Breast epithelium (tissue), 4 donors: ENCODE data around the gene NAP1L5. TPM values are rescaled to one million over a fixed set of nuclear protein-coding genes. Genes with fewer than 3 reads are reported as not detected.

ENCODE experiments used
- DNase-seq, 2 donors: peaks; one replicate each; pipeline ENCODE4 v3.0.0-alpha.2; 2019; ENCODE audit warnings: low spot score in 2 of 2
- H3K27ac ChIP-seq, 2 donors: fragments of 200-600 bp; sonication (generic) in 1 of 2; one replicate each; pipeline ENCODE4 v1.5.1; 2016 to 2019; ENCODE audit warnings: mild to moderate bottlenecking in 1 of 2
- H3K27me3 ChIP-seq, 2 donors: fragments of 200-600 bp; sonication (generic) in 1 of 2; one replicate each; pipeline versions ENCODE4 v1.5.1 to v1.6.0; 2017 to 2019; ENCODE audit warnings: control low read depth in 1 of 2, mild to moderate bottlenecking in 1 of 2
- H3K36me3 ChIP-seq: fragments of 200-600 bp; one replicate; pipeline ENCODE4 v1.5.1; 2019
- H3K4me1 ChIP-seq, 2 donors: fragments of 200-600 bp; sonication (generic); one replicate each; pipeline ENCODE4 v1.5.1; 2016 to 2019; ENCODE audit warnings: control low read depth in 1 of 2
- H3K4me3 ChIP-seq, 3 donors: fragments of 200-600 bp; sonication (generic); 1 replicate in 2 of 3; 2 replicates in 1 of 3; pipeline ENCODE4 v1.5.1; 2016 to 2019; ENCODE audit warnings: mild to moderate bottlenecking in 3 of 3, moderate library complexity in 2 of 3
- H3K9me3 ChIP-seq, 2 donors: fragments of 200-600 bp; sonication (generic) in 1 of 2; one replicate each; pipeline ENCODE4 v1.5.1; 2016 to 2019; ENCODE audit warnings: control low read depth in 1 of 2
- CTCF ChIP-seq, 3 donors: fragments of 450-650 bp; IDR thresholded peaks; one replicate each; pipeline ENCODE4 v1.5.1; 2016 to 2017; ENCODE audit warnings: antibody characterized with exemption in 3 of 3, mild to moderate bottlenecking in 3 of 3, moderate library complexity in 3 of 3
- POLR2A ChIP-seq: fragments of 450-650 bp; IDR thresholded peaks from one replicate; pipeline ENCODE4 v1.6.1; 2016; ENCODE audit warnings: antibody characterized with exemption, mild to moderate bottlenecking, moderate library complexity
- POLR2AphosphoS5 ChIP-seq, 3 donors: sonication (generic); formaldehyde crosslinking; IDR thresholded peaks; one replicate each; pipeline ENCODE4 v1.6.1; 2017; ENCODE audit warnings: antibody characterized with exemption in 3 of 3
- intact Hi-C: fragments of 100-400 bp; cut with DNase I; formaldehyde crosslinking; loops from one replicate; pipeline ENCODE4 v1.15.1; 2023; ENCODE audit warnings: low total_unique reads
- total RNA-seq, 3 donors: library from RNA; depleted of rRNA; stranded (reverse); fragments of >200 nt; gene quantifications; one replicate each; pipeline ENCODE4 v1.1.0, GENCODE V29; 2016

The NAP1L5 gene
- total RNA-seq, 3 donors from 2014 or later, result 5.9 to 10.5 (median 7.0) TPM

GRCh38 chr4:88730811-88731210 is 33.2 kb upstream of the NAP1L5 start:
- H3K4me1 ChIP-seq, result no peaks in the 10 kb centered on the region
- intact Hi-C loops, result no loop called here
- no peak for DNase-seq
- H3K9me3 ChIP-seq, result no peaks in the 10 kb centered on the region
- no peaks in the 10 kb centered on the region for H3K27me3 ChIP-seq
- TF ChIP-seq CTCF (IDR thresholded peaks at IDR 0.05) (no peak), POLR2AphosphoS5 (IDR thresholded peaks at IDR 0.05) (no peak), POLR2A (no peak)
- no peak overlapping the region for H3K27ac ChIP-seq
- H3K36me3 ChIP-seq, result peaks cover 16% of the 10 kb centered on the region
- no peak overlapping the region for H3K4me3 ChIP-seq

GRCh38 chr4:88729146-88729760 is 31.6 kb upstream of the NAP1L5 start:
- H3K9me3 ChIP-seq, result no peaks in the 10 kb centered on the region
- TF ChIP-seq POLR2A (no peak), POLR2AphosphoS5 (IDR thresholded peaks at IDR 0.05) (no peak), CTCF (IDR thresholded peaks at IDR 0.05) (no peak)
- intact Hi-C loops, result loop anchor here (10.0 kb wide), 1 partner anchor 276 kb away; no protein-coding TSS in a partner anchor
- peaks cover 16% of the 10 kb centered on the region for H3K36me3 ChIP-seq
- H3K4me1 ChIP-seq, result no peaks in the 10 kb centered on the region
- H3K27me3 ChIP-seq, result no peaks in the 10 kb centered on the region
- H3K4me3 ChIP-seq, result no peak overlapping the region
- no peak overlapping the region for H3K27ac ChIP-seq
- no peak for DNase-seq

- intact Hi-C loops, result loop anchor here (10.0 kb wide), 1 partner anchor 277 kb away; no protein-coding TSS in a partner anchor
- Histone ChIP-seq H3K9me3 (no peaks in the 10 kb centered on the region), H3K27ac (no peak overlapping the region), H3K4me3 (no peak overlapping the region), H3K4me1 (no peaks in the 10 kb centered on the region), H3K27me3 (no peaks in the 10 kb centered on the region), H3K36me3 (peaks cover 16% of the 10 kb centered on the region)
- TF ChIP-seq POLR2AphosphoS5 (IDR thresholded peaks at IDR 0.05) (no peak), POLR2A (no peak), CTCF (IDR thresholded peaks at IDR 0.05) (no peak)
- no peak for DNase-seq
Observed at GRCh38 chr4:88728146-88728545, 30.5 kb upstream of the NAP1L5 start.

GRCh38 chr4:88725986-88726385 is 28.4 kb upstream of the NAP1L5 start:
- no peak for DNase-seq
- peaks cover 16% of the 10 kb centered on the region for H3K36me3 ChIP-seq

More at GRCh38 chr4:88725986-88726385, 28.4 kb upstream of the NAP1L5 start:
- H3K27me3 ChIP-seq, result no peaks in the 10 kb centered on the region
- H3K4me1 ChIP-seq, result no peaks in the 10 kb centered on the region
- H3K9me3 ChIP-seq, result no peaks in the 10 kb centered on the region
- TF ChIP-seq CTCF (IDR thresholded peaks at IDR 0.05), result no peak
- no peak for TF ChIP-seq POLR2A
- TF ChIP-seq POLR2AphosphoS5 (IDR thresholded peaks at IDR 0.05), result no peak
- no peak overlapping the region for H3K27ac ChIP-seq
- intact Hi-C loops, result loop anchor here (10.0 kb wide), 1 partner anchor 279 kb away; no protein-coding TSS in a partner anchor
- H3K4me3 ChIP-seq, result no peak overlapping the region
